Tibial nerve (tissue), 4 donors: ENCODE measurements around the gene NPR1.

ENCODE experiments used
- EP300 ChIP-seq, 2 donors: sonication (generic); formaldehyde crosslinking; IDR thresholded peaks; one replicate each; pipeline ENCODE4 v1.6.1; 2017; ENCODE audit warnings: antibody characterized with exemption in 2 of 2, mild to moderate bottlenecking in 1 of 2
- POLR2A ChIP-seq, 2 donors: fragments of 450-650 bp; IDR thresholded peaks; one replicate each; pipeline ENCODE4 v1.6.1; 2017; ENCODE audit warnings: antibody characterized with exemption in 2 of 2, mild to moderate bottlenecking in 2 of 2, moderate library complexity in 2 of 2
- TF ChIP-seq, protein P1 (sequence below), 5 experiments: fragments of 200-600 bp in 3 of 5; fragments of 450-650 bp in 2 of 5; sonication (generic) in 3 of 5; IDR thresholded peaks; one replicate each; pipeline ENCODE4 v1.5.1; 2016 to 2019; ENCODE audit warnings: antibody characterized with exemption in 5 of 5, mild to moderate bottlenecking in 3 of 5, moderate library complexity in 2 of 5

DNA sequence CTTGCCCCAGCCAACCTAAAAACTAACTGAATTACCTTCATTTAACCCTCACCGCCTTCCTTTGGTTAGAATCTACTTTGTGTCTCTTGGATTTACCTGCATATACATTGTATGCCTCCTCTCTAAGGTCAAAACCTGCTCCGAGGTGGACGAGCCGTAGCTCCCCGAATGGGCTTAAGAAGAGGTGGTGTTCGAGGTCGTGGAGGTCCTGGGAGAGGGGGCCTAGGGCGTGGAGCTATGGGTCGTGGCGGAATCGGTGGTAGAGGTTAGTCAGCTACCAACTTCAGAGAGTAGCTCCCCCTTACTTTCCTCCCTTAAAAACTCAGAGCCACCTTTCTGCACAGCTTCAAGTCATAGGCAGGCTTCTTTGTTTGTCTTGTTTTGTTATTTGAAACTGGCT, 35.4 kb upstream of the NPR1 start:
- TF ChIP-seq, protein P1, sequence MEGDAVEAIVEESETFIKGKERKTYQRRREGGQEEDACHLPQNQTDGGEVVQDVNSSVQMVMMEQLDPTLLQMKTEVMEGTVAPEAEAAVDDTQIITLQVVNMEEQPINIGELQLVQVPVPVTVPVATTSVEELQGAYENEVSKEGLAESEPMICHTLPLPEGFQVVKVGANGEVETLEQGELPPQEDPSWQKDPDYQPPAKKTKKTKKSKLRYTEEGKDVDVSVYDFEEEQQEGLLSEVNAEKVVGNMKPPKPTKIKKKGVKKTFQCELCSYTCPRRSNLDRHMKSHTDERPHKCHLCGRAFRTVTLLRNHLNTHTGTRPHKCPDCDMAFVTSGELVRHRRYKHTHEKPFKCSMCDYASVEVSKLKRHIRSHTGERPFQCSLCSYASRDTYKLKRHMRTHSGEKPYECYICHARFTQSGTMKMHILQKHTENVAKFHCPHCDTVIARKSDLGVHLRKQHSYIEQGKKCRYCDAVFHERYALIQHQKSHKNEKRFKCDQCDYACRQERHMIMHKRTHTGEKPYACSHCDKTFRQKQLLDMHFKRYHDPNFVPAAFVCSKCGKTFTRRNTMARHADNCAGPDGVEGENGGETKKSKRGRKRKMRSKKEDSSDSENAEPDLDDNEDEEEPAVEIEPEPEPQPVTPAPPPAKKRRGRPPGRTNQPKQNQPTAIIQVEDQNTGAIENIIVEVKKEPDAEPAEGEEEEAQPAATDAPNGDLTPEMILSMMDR (IDR thresholded peaks at IDR 0.05) = no peak
- no peak for TF ChIP-seq POLR2A (IDR thresholded peaks at IDR 0.05)
- TF ChIP-seq EP300 (IDR thresholded peaks at IDR 0.05) = no peak
